GM12864 (cell line): ENCODE results near the gene TARBP1.

Experiments
- DNase-seq: peaks from one replicate; pipeline ENCODE4 v3.0.0-alpha.2; 2011; ENCODE audit warnings: low read depth
- H3K4me3 ChIP-seq: 2 replicates; pipeline ENCODE4 v1.5.1; 2011; ENCODE audit warnings: mild to moderate bottlenecking, low read depth, low read length, control low read depth
- TF ChIP-seq, protein P1 (sequence below): IDR thresholded peaks from 2 replicates; pipeline ENCODE4 v1.5.1; 2011; ENCODE audit warnings: low read depth, mild to moderate bottlenecking, moderate library complexity, low read length, control low read depth, inconsistent platforms; ENCODE audit errors: missing control alignments

Gene TARBP1

DNA sequence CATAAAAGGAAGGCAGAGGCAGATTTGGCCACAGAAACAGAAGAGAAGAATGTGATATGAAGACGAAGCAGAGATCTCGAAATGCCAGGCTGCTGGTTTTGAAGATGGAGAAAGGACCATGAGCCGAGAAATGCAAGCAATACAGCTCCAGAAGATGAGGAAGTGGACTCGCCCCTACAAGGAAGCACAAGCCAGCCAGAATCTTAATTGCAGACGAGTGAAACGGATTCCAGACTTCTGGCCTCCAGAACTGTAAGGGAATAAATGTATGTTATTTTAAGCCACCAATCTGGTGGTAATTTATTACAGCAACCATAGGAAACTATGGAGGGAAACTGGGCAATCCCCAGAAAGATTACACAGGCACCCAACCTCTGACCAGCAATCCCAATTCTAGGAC is 24.1 kb downstream of the TARBP1 start:
- no peak for DNase-seq
- no peak overlapping the region for H3K4me3 ChIP-seq
- TF ChIP-seq, protein P1, sequence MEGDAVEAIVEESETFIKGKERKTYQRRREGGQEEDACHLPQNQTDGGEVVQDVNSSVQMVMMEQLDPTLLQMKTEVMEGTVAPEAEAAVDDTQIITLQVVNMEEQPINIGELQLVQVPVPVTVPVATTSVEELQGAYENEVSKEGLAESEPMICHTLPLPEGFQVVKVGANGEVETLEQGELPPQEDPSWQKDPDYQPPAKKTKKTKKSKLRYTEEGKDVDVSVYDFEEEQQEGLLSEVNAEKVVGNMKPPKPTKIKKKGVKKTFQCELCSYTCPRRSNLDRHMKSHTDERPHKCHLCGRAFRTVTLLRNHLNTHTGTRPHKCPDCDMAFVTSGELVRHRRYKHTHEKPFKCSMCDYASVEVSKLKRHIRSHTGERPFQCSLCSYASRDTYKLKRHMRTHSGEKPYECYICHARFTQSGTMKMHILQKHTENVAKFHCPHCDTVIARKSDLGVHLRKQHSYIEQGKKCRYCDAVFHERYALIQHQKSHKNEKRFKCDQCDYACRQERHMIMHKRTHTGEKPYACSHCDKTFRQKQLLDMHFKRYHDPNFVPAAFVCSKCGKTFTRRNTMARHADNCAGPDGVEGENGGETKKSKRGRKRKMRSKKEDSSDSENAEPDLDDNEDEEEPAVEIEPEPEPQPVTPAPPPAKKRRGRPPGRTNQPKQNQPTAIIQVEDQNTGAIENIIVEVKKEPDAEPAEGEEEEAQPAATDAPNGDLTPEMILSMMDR: no peak

DNA sequence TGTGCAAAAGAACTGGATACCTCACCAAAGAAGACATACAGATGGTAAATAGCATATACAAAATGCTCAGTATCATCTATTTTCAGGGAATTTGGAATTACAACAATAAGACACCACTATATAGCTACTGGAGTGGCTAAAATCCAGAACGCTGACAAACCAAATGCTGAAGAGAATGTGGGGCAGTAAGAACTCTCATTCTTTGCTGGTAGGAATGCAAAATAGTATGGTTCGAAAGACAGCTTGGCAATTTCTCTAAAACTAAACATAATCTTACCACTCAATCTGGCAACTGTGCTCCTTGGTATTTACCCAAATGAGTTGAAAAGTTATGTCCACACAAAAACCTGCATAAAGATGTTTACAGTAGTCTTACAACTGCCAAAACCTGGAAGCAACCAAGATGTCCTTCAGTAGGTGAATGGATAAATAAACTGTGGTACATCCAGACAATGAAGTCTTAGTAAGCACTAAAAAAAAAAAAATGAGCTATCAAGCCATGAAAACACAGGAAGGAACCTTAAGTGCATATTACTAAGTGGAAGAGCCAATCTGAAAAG is 26.5 kb downstream of the TARBP1 start:
- DNase-seq: no peak
- no peak overlapping the region for H3K4me3 ChIP-seq
- TF ChIP-seq, protein P1: no peak

DNA sequence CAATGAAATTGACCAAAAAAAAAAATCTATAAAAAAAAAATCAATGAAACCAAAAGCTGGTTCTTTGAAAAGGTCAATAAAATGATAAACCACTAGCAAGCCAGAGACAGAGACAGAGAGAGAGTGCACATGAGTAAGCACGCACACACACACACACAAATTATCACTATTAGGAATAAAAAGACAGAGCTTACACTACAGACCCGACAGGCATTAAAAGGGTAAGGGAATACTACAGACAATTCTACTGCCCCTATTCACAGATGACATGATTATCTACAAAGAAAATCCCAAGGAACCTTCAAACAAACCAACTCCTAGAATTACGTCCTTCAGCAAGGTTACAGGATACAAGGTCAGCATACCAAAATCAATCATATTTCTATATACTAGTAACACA is 38.6 kb downstream of the TARBP1 start:
- no peak for DNase-seq
- no peak overlapping the region for H3K4me3 ChIP-seq
- TF ChIP-seq, protein P1: no peak

DNA sequence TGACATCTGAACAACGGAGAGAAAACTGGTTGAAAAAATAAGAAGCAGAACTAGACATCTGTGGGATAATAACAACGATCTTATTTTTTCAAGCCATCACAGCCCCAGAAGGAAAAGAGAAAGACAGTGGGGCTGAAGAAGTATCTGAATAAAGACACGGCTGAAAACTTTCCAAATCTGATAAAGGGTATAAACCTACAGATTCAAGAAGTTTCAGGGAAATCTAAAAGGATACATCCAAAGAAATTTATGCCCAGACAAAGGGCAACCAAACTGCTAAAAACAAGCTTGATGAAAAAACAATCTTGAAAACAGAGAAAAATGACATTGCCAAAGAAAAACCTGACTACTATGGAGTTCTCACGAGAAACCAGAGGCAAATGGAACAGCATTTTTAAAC is 40.4 kb downstream of the TARBP1 start:
- H3K4me3 ChIP-seq: no peak overlapping the region
- TF ChIP-seq, protein P1: no peak
- DNase-seq: no peak

DNA sequence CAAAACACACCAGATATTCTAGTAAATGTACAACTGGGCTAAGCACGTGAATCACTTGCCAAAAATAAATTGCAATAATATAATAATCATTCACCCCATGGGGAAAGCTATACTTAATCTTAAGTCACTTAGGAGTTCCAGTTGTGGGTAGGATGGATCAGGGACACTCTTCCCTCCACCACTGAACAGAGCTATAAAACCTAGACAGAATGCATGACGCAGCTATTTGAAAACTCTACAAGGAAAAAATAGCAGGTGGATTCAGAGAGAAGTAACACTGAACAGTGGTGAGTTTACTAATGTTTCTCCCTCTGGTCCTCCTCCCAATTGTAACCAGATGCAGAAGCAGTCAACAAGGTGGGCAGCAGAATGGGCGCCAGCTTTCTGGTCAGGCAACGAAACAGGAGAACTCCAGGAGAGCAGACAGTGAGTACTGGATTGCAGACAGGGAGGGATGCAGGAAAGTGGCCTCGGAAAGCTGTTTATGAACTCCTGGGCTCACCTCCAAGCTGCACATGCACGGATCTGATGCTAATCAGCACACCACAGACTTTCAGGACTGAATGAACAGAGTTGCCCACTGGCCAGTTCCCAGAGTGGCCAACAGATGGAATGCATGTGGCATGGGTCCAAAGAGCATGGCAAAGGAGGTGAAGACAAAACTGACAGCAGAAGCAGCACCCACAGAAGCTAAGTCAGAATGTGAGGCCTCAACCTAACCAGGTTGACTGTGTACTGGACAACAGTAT is 41.4 kb downstream of the TARBP1 start:
- DNase-seq: no peak
- TF ChIP-seq, protein P1: no peak
- no peak overlapping the region for H3K4me3 ChIP-seq

DNA sequence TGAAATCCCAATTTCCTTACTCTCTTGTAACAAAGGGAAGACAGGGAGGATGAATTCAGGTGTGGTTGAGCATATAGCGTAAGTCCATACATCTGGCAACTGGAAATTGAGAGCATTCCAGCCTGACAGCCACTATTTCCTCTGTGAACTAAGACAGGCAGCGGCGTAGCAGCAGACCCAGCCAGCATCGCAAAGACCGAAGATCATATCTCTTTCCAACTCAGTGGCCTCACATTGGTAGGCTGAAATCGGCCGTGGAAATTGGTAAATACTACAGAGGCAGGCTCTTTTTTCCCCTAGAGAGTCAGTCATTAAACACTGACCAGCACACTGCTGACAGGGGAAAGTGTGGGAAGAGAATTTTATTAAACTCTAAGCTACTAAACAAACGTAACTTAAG is 43.4 kb downstream of the TARBP1 start:
- no peak for DNase-seq
- TF ChIP-seq, protein P1: no peak

DNA sequence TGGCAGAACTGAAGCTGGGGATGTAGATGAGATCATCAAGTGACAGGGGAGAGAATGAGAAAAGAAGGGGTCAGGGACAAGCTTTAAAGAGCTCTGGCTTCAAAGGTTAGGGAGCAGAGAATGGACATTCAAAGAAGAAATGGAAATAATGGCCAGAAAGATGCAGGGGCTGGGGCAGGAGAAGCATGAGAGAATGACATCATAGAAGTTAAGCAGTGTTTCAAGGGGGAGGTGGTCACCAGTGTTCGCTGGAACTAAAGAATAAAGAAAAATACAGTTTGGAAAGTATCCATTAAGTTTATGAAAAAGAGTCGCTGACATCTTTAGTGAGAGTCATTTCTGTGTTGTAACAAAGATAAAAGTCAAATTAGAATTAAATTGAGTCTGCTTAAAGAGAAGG is 44.3 kb downstream of the TARBP1 start:
- DNase-seq: no peak
- TF ChIP-seq, protein P1: no peak
- H3K4me3 ChIP-seq: no peak overlapping the region

More for the DNA sequence above, 43.4 kb downstream of the TARBP1 start:
- H3K4me3 ChIP-seq: no peak overlapping the region
